ENCODE data around the gene EBNA1BP2. TPM values are rescaled to one million over a fixed set of nuclear protein-coding genes. Genes with fewer than 3 reads are reported as not detected.
"Not testable (repeated sequence)": the region's sequence is repeated elsewhere in the genome, so short reads cannot be mapped to it uniquely, and the experiment has no call there.

Gene EBNA1BP2
- total RNA-seq, 6 donors from 2014 or later: 30.6 to 72.8 (median 45.8) TPM

GRCh38 chr1:43144237-43144636 is 27.9 kb downstream of the EBNA1BP2 start:
- no peaks in the 10 kb centered on the region for H3K36me3 ChIP-seq
- H3K27me3 ChIP-seq: peaks cover 0 to 4% (median 0%) of the 10 kb centered on the region in 4 donors
- H3K4me3 ChIP-seq: no peak overlapping the region
- peaks cover 7 to 13% (median 9%) of the 10 kb centered on the region in 4 donors for H3K4me1 ChIP-seq
- no peaks in the 10 kb centered on the region for H3K9me3 ChIP-seq
- ATAC-seq (ENCODE audit: low FRiP score in 2 of 2): no peak
- DNase-seq: no peak
- H3K27ac ChIP-seq: no peak overlapping the region
- TF ChIP-seq POLR2A (IDR thresholded peaks at IDR 0.05) (no peak), EP300 (IDR thresholded peaks at IDR 0.05) (no peak), POLR2AphosphoS5 (IDR thresholded peaks at IDR 0.05) (no peak), CTCF (IDR thresholded peaks at IDR 0.05) (no peak)

GRCh38 chr1:43143441-43143888 is 28.6 kb downstream of the EBNA1BP2 start:
- Histone ChIP-seq H3K4me1 (peaks cover 7 to 13% (median 9%) of the 10 kb centered on the region in 4 donors), H3K36me3 (no peaks in the 10 kb centered on the region), H3K9me3 (no peaks in the 10 kb centered on the region), H3K4me3 (no peak overlapping the region), H3K27ac (no peak overlapping the region), H3K27me3 (peaks cover 0 to 4% (median 0%) of the 10 kb centered on the region in 4 donors)
- TF ChIP-seq CTCF (IDR thresholded peaks at IDR 0.05) (no peak), EP300 (IDR thresholded peaks at IDR 0.05) (no peak), POLR2AphosphoS5 (IDR thresholded peaks at IDR 0.05) (no peak), POLR2A (IDR thresholded peaks at IDR 0.05) (no peak)
- 38 to 40% methylated on average over 7 of the region's 7 CpGs for WGBS, 2 donors
- no peak for ATAC-seq (ENCODE audit: low FRiP score in 2 of 2)
- DNase-seq: no peak

- DNase-seq: no peak
- Histone ChIP-seq H3K4me1 (no peaks in the 10 kb centered on the region), H3K27me3 (no peaks in the 10 kb centered on the region), H3K36me3 (no peaks in the 10 kb centered on the region), H3K4me3 (no peak overlapping the region), H3K9me3 (no peaks in the 10 kb centered on the region), H3K27ac (no peak overlapping the region)
- TF ChIP-seq POLR2A (IDR thresholded peaks at IDR 0.05): no peak
- no peak for TF ChIP-seq EP300 (IDR thresholded peaks at IDR 0.05)
- TF ChIP-seq POLR2AphosphoS5 (IDR thresholded peaks at IDR 0.05): no peak
- TF ChIP-seq CTCF (IDR thresholded peaks at IDR 0.05): no peak
- no peak for ATAC-seq (ENCODE audit: low FRiP score in 2 of 2)
- 89 to 92% methylated on average over 4 of the region's 4 CpGs for WGBS, 2 donors
Observed at GRCh38 chr1:43140583-43140982, 31.5 kb downstream of the EBNA1BP2 start.

- H3K27me3 ChIP-seq: no peaks in the 10 kb centered on the region
- no peak overlapping the region for H3K27ac ChIP-seq
- no peak overlapping the region for H3K4me3 ChIP-seq
- H3K4me1 ChIP-seq: no peaks in the 10 kb centered on the region
- no peaks in the 10 kb centered on the region for H3K9me3 ChIP-seq
- TF ChIP-seq POLR2A (IDR thresholded peaks at IDR 0.05): no peak
- no peak for TF ChIP-seq POLR2AphosphoS5 (IDR thresholded peaks at IDR 0.05)
- TF ChIP-seq EP300 (IDR thresholded peaks at IDR 0.05): no peak
- no peak for TF ChIP-seq CTCF (IDR thresholded peaks at IDR 0.05)
- DNase-seq (no peak), ATAC-seq (ENCODE audit: low FRiP score in 2 of 2) (no peak)
- H3K36me3 ChIP-seq: no peaks in the 10 kb centered on the region
Observed at GRCh38 chr1:43140010-43140409, 32.1 kb downstream of the EBNA1BP2 start.

- not testable (repeated sequence) for DNase-seq; H3K4me3 ChIP-seq; H3K9me3 ChIP-seq; ATAC-seq (ENCODE audit: low FRiP score in 2 of 2); H3K4me1 ChIP-seq; H3K36me3 ChIP-seq; H3K27me3 ChIP-seq; H3K27ac ChIP-seq
- WGBS, 2 donors: 87 to 91% methylated on average over 8 of the region's 8 CpGs
Observed at GRCh38 chr1:43139295-43139694, 32.8 kb downstream of the EBNA1BP2 start.
